Coronary artery (tissue), 2 donors: ENCODE results near the gene CERS6.

Experiments
- DNase-seq: peaks from one replicate; pipeline ENCODE4 v3.0.0-alpha.2; 2017; ENCODE audit warnings: low spot score
- H3K27ac ChIP-seq, 2 donors: fragments of 200-600 bp; sonication (generic); one replicate each; pipeline ENCODE4 v1.5.1; 2016 to 2019
- H3K4me3 ChIP-seq: fragments of 200-600 bp; sonication (generic); 2 replicates; pipeline ENCODE4 v1.5.1; 2016; ENCODE audit warnings: mild to moderate bottlenecking, moderate library complexity
- TF ChIP-seq, protein P1 (sequence below): fragments of 200-600 bp; sonication (generic); IDR thresholded peaks from one replicate; pipeline ENCODE4 v1.5.1; 2019; ENCODE audit warnings: antibody characterized with exemption

Gene CERS6

DNA sequence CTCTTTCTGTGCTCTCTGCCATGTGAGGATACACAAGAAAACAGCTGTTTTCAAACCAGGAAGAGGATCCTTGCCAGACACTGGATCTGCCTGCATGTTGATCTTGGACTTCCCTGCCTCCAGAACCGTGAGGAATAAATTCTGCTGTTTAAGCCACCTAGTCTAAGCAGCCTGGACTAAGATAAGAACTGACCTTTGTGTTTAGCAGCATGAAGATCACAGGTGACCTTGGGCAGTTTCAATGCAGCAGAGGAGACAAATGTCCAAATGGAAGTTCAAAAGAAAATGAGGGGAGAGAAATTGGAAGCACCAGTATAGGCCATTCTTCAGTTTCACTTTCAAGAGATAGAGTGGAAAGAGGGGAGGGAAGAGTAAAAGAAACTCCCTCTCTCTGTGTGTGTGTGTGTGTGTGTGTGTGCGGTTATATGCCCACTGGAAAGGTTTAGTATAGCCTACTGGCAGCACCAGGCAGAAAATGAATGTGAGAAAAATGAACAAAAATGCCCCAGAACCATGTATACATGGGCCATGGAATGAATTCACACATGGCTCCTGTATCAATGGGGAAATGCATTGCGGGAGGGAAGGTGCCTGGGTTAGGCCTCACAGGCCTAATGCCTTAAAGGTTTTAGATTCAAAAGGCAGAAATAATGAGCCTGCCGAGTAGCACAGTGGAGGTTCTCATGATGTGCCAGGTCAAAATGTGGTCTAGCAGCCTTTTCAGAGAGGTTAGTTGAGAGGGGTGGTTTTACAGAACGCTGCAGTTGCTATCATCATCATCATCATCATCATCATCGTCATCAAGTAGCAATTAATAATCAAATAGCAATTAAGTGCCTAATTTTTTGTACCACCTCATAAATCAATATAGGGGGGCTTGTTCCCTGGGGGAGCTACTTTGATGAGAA is 1.1 kb upstream of the CERS6 start:
- DNase-seq = no peak
- H3K27ac ChIP-seq = peak overlapping the region in 1 of 2 donors; percentile 91
- H3K4me3 ChIP-seq = peak overlapping the region; percentile 97
- TF ChIP-seq, protein P1, sequence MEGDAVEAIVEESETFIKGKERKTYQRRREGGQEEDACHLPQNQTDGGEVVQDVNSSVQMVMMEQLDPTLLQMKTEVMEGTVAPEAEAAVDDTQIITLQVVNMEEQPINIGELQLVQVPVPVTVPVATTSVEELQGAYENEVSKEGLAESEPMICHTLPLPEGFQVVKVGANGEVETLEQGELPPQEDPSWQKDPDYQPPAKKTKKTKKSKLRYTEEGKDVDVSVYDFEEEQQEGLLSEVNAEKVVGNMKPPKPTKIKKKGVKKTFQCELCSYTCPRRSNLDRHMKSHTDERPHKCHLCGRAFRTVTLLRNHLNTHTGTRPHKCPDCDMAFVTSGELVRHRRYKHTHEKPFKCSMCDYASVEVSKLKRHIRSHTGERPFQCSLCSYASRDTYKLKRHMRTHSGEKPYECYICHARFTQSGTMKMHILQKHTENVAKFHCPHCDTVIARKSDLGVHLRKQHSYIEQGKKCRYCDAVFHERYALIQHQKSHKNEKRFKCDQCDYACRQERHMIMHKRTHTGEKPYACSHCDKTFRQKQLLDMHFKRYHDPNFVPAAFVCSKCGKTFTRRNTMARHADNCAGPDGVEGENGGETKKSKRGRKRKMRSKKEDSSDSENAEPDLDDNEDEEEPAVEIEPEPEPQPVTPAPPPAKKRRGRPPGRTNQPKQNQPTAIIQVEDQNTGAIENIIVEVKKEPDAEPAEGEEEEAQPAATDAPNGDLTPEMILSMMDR = no peak

DNA sequence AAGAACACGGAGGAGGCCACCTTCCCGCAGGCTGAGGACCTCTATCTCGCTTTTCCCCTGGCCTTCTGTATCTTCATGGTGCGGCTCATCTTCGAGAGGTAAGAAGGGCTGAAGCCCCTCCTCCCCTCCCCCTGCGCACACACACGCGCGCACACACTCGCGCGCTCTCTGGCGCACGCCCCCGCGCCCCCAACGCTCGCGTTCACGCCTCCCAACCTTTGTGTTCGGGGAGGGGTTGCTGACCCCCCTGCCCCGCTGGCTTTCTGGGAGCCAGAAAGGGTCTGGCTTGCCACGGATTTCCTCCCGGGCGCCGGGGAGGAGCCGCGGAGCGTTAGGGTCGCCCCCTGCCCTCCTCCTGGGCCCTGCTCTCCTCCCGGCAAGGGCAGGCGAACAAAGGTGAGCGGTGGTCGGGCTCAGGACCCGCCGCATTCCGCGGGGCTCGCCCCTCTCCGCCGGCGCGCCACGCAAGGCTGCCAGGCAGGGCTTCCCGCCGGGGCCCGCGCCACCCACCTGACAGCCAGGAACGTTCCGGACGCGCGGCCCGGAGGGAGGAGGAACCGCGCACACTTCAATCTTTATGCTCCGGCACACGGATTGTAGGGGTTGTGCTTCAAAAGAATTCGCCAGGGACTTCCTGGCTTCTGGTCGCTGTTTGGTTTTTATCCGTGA is 583 bp downstream of the CERS6 start:
- peak overlapping the region; percentile 41 to 91 for H3K27ac ChIP-seq
- TF ChIP-seq, protein P1 = no peak
- peak; percentile 75 for DNase-seq
- H3K4me3 ChIP-seq = peak overlapping the region; percentile 97

DNA sequence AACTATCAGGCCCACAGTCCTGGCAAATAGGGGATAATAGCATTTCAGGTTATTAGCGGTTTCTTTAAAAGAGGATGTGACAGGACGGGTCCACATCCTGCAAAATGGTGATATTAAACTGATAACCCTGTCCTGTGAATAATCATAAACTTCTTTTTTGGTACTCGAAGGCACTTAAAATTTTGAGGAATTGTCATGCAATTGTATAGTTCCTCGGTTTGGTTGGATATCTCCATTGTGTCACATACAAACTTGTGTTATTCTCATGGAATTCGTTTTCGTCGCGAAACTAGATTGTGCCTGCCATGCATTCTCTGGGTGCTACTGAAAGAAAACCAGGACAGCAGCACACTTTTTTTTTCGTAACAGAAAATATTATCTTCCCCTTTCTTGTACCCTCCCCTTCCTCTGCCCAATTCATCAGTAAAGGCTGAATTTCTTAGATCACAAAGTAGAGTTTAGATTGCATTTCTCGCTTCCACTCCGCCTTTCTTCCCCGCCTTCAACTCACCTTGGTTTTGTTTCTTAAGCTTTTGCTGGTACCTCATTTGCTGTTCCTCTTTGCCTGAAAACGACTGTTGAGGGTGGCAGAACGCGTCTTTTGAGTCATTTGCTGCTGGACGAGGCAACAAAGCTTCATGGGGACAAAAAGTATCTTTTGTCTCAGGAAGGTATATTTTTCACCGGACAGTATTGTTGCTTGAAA is 1.3 kb downstream of the CERS6 start:
- Histone ChIP-seq H3K4me3 (peak overlapping the region; percentile 97), H3K27ac (peak overlapping the region; percentile 41 to 91)
- TF ChIP-seq, protein P1 = no peak
- no peak for DNase-seq

DNA sequence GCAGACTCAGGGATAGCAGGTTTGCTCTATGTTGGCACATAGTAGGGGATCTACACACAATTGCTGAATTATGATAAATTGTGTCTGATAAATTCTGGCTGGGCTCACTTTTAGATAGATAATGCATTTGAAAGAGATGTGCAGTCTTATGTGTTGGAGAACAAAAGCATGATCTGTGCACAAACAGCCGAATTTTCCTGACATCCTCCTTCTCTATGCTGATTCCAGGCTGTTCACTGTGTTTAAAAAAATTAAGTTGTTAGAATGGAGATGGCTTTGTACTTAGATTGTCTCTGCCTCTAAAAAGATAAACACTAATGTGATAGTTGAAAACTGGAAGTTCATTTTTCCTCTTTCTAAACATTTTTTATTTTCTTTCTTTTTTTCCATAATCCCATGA is 2.1 kb downstream of the CERS6 start:
- Histone ChIP-seq H3K27ac (no peak overlapping the region), H3K4me3 (peak overlapping the region; percentile 97)
- DNase-seq = no peak
- TF ChIP-seq, protein P1 = no peak

DNA sequence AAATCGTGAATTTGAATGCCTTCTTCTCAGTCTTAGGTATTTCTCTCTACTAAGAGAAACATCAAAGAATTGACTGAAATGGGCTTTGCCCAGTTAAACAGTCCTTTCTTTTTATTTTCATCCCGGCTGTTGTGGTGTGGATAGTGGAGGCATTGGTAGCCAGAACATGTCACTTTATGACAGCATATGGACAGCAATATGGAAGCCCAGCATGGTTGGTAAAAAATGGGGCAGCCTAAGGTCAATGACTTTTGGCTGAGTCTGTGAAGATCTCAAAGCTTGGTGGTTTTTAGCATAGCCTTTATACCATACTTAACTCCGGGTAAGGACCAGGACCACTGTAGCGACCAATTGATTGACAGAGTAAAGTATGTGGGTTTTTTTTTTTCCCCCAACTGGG is 3.2 kb downstream of the CERS6 start:
- TF ChIP-seq, protein P1 = no peak
- no peak for DNase-seq
- Histone ChIP-seq H3K27ac (no peak overlapping the region), H3K4me3 (no peak overlapping the region)

DNA sequence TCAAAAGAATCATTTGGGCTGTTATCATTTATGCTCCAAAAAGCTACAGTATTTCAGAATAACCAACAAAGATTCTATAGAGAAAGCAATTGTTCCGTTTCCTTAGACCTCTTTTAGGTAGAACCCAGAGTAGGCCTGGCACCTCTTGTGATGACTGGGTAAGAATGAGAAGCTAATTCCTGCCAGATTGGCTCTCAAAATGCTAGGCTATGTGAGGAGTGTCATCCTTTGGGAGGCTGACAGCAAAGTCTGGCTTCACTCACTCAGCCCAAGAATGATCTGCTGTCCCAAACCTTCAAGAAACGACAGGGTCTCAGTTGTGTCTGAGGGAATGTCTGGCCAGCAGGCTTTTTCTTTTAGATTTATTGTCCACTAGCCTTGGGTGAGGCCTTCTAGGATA is 4.5 kb downstream of the CERS6 start:
- no peak for DNase-seq
- Histone ChIP-seq H3K4me3 (no peak overlapping the region), H3K27ac (no peak overlapping the region)
- TF ChIP-seq, protein P1 = no peak
